Measurements from ENCODE around the gene LONRF2.
"Not testable (repeated sequence)": the region's sequence is repeated elsewhere in the genome, so short reads cannot be mapped to it uniquely, and the experiment has no call there.

Gene LONRF2

DNA sequence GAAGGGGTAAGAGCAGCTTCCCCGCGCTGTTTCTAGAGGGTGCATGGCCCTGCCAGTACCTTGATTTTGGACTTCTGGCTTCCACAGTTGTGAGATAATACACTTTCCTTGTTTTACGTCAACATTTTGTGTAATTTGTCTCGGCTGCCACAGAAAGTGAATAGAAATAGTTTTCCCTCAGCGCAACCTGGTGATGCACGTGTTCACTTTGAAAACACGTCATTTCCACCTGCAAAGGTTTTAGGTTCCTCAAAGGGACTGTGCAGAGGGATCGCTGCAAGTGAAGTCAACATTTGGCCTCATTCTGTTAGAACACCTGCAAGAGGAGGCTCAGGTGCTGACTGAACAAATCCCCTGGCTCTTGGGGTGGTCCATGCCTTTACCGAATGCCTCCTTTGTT, 71.7 kb downstream of the LONRF2 start:
- DNase-seq, result no peak

DNA sequence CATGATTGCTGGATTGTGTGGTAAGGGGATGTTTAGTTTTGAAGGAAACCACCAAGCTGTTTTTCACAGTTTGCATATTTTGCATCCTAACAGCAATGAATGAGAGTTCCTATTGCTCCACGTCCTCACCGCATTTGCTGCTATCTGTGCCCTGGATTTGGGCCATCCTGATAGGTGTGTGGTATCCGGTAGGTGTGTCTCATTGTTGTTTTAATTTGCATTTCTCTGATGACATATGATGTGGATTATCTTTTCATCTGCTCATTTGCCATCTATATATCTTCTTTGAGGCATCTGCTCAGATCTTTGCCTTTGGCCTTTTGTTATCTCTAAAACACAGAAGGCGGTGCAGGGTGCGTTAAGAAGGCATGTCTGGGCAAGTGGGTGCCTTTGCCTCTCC, 73.3 kb downstream of the LONRF2 start:
- DNase-seq, result no peak

DNA sequence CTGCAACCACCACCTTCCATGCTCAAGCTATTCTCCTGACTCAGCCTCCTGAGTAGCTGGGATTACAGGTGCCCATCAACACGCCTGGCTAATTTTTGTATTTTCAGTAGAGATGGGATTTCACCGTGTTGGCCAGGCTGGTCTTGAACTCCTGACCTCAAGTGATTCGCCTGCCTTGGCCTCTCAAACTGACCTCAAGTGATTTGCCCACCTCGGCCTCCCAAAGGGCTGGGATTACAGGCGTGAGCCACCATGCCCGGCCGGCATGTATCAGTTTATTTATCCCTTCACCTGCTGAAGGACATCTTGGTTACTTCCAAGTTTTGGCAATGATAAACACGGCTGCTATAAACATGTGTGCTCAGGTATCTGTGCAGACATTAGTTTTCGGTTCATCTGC, 73.7 kb downstream of the LONRF2 start:
- DNase-seq, result not testable (repeated sequence)

- DNase-seq, result no peak
Observed at GRCh38 chr2:100248044-100248330, 74.3 kb downstream of the LONRF2 start.

GRCh38 chr2:100247256-100248043, 74.9 kb downstream of the LONRF2 start:
- no peak for DNase-seq

GRCh38 chr2:100246163-100247145, 75.8 kb downstream of the LONRF2 start:
- peak; percentile 10 for DNase-seq

DNA sequence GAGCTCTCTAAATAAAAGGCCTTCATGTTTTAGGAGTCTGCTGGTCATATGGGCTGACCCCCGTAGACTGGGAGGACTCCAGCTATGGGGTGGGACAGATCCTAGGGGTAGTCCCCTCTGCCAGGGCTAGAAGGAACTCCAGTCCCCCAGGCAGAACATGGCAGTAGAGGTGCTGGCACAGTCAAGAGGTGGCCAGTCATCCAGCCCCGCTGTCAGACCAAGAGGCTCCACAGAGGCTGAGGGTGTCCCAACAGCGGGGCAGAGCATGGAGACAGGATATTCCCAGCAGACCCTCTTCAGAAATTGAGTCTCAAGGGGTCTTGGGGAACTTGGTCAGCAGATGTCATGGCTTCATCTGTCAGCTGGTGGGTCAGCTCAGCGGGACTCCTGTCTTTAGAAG, 76.6 kb downstream of the LONRF2 start:
- no peak for DNase-seq

- DNase-seq, result peak; percentile 54
Observed at GRCh38 chr2:100244881-100245605, 77.3 kb downstream of the LONRF2 start.

- DNase-seq, result no peak
Observed at GRCh38 chr2:100243631-100244030, 78.7 kb downstream of the LONRF2 start.

DNA sequence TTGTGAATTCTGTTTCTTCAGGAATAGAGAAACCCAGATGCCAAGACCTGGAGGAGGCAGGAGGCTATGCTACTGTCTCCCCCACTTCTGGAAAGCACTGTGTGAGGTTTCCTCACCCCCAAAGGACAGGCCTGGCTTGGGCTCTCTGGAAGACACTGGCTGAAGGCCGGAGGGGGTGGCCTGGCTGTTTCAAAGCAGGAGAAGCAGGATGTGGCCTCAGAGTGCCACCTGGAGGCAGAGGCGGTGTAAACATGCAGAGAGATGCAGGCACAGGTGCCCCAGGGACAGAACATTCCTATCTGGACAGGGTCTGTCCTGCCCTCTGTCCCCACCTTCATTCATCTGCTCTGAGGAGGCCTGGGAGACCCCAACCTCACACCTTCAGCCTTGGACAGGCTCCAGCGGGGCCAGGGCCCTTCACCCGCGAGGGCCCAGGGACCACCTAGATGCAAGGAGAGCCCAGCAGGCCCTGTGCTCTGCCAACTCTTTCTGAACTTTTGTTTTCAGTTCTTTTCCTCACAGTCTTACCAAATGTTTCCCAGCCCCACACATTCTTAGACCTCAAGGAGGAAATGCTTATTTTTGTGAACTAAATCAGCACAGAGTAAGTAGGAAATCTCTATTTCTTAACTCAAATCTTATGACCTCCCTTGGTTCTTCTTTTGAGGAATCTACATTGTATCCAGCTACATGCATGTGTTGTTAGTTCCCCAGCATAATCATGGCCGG, 79.2 kb downstream of the LONRF2 start:
- DNase-seq, result peak; percentile 73

- DNase-seq, result no peak
Observed at GRCh38 chr2:100242476-100242875, 79.8 kb downstream of the LONRF2 start.

DNA sequence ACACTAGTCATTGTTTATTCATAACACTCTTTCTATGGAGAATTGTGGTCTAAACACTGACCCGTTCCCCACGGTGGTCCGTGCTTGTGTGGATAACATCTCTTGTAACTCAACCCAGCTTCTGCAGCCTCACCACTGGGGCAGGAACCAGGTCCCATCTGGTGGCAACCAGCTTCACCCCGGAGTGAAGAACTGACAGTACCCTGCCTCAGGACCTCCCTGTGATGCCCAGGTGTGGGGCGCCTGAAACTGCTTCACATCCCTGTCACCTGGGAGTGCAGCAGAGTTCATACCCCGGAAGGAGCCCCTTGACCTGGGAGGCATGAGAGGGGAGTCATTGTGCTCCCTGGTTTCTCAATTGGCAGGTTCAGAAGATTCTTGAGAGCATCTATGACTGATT, 81.1 kb downstream of the LONRF2 start:
- no peak for DNase-seq

GRCh38 chr2:100240386-100240785, 81.9 kb downstream of the LONRF2 start:
- no peak for DNase-seq

DNA sequence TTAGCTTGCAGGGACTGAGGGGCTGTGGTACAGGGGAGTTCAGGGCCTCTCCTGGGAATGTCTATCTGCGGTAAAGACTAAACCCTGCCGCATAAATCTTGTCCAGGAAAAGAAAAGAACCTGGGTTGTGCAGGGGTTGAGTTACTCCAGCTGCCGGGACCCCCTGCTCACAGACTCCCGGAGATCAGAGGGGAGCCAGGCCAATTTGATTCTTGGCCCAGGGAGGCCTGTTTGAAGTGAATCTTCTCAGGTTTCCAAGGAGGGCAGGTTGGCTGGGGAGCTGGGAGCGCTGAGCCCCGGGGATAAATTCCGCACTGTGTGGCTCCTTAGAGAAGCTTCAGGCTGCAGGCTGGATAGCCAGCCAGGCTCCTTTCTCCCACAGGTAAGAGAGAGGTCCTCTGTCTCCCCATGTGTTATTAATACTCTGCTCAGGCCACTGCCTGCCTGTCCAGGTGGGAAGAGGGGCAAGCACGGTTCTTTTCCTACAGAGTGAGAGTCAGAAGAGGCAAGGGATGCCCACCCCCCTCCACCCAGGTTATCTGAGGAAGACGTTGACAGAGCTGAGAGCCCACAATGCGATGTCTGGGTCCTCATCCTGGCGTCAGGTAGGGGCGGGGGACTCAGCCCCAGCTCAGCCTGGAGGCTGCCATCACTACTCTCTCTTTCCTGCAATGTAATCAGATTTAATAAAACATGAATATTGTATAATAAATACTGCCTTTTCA, 82.7 kb downstream of the LONRF2 start:
- DNase-seq, result no peak

- DNase-seq, result no peak
Observed at GRCh38 chr2:100238471-100238870, 83.8 kb downstream of the LONRF2 start.

DNA sequence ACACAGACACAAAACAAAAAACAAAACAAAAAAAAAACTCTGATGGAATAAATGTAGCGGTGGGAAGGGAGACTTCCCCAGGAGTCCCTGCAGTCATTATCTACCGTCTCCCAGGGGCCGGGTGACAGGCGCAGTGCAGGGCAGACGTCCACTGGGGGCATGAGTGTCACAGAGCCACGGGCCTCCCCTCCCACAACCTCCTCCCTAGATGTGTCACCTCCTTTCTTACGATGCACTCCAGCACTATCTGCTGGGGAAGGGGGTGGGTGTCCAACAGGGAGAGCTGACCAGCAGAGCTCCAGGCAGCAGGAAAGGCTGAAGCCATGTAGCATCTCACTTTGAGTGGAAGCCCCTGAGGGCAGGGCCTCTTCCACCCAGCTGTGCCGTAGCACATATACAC, 84.5 kb downstream of the LONRF2 start:
- DNase-seq, result no peak

DNA sequence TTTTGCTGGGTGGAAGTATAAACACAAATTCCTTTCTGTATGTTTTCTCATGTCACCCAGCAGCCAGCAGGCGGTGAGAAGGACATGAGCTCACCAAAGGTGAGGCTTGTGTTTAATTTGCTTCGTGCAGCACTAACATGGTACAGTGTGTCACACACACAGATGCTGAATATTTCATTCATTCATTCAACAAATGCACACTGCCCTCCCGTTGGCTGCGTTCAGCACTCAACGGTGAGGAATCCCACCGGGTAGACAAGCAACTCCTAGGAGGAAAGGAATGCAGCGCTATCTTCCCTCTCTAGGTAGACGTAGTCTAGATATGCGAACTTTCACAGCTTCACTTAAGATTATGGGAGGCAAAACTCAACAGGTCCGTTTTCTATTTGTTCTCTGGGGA, 85.1 kb downstream of the LONRF2 start:
- no peak for DNase-seq

- DNase-seq, result no peak
Observed at GRCh38 chr2:100236166-100236565, 86.1 kb downstream of the LONRF2 start.

GRCh38 chr2:100235581-100235980, 86.7 kb downstream of the LONRF2 start:
- no peak for DNase-seq

DNA sequence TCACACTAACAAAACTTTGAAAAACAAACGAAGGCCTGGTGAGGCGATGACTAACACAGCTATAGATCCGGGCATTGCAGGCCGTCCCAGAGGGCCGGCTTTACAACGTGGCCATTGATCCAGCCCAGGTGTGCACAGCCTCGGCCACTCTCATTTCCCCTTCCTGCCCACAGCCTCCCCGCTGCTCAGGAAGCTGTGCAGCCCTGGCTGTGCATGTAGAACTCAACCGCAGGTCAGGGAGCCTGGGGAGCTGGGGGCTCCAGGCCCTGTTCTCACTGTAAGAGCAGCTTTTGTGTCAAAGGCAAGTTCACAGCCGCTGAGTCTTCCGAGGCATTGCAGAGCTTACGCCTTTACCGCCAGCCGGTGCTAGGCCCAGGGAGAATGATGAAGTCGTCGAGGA, 87.2 kb downstream of the LONRF2 start:
- no peak for DNase-seq

DNA sequence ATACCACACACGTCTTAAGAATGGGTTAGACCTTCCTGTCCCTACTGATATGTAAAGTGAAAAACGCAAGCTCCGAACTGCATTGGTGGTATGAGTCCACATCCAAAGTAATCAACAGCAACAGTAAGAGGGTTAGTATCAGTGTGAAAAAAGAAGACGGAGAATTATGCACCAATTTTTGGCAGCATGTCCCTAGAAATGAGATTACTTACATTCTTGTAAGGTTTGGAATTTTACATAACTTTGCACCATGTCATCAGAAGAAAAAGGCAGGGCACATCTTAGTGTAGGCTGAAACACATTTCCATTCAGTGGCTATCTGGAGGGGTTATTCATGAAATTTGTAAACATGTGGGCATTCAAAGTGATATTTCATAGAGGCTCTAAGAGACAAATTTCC, 88.2 kb downstream of the LONRF2 start:
- DNase-seq, result peak; percentile 65

- no peak for DNase-seq
Observed at GRCh38 chr2:100233061-100233460, 89.2 kb downstream of the LONRF2 start.

Measured in EL (cell line).